Activated CD4-positive, alpha-beta memory T cell treated with anti-CD3 and anti-CD28 coated beads for 36 hours (primary cell): ENCODE results near the gene NLRC5. TPM values are rescaled to one million over a fixed set of nuclear protein-coding genes. Genes with fewer than 3 reads are reported as not detected.
A peak's percentile ranks its signal among the peaks of the same experiment; 100 is the strongest.

Experiments used
- CTCF ChIA-PET: fragments of 350-600 bp; sonication (Branson Sonifier 250); formaldehyde crosslinking; loops from one replicate; lab custom pipeline; 2021; ENCODE audit warnings: antibody characterized with exemption, inconsistent platforms; lab: Charles Lee
- POLR2A ChIA-PET: fragments of 350-600 bp; sonication (Branson Sonifier 250); formaldehyde crosslinking; loops from one replicate; lab custom pipeline; 2021; ENCODE audit warnings: antibody characterized with exemption; lab: Charles Lee
- DNase-seq: peaks from one replicate; pipeline ENCODE4 v3.0.0-alpha.2; 2020
- H3K27ac Mint-ChIP-seq: one replicate; pipeline ENCODE4 v1.8.0; 2021; ENCODE audit warnings: mixed read lengths
- H3K27me3 Mint-ChIP-seq: one replicate; pipeline ENCODE4 v1.8.0; 2021; ENCODE audit warnings: mixed read lengths
- H3K36me3 Mint-ChIP-seq: one replicate; pipeline ENCODE4 v1.8.0; 2021; ENCODE audit warnings: mixed read lengths
- H3K4me1 Mint-ChIP-seq: one replicate; pipeline ENCODE4 v1.8.0; 2021; ENCODE audit warnings: low read depth, mixed read lengths
- H3K4me3 Mint-ChIP-seq: one replicate; pipeline ENCODE4 v1.8.0; 2021; ENCODE audit warnings: mild to moderate bottlenecking, mixed read lengths
- H3K9me3 Mint-ChIP-seq: one replicate; pipeline ENCODE4 v1.8.0; 2021; ENCODE audit warnings: mixed read lengths
- intact Hi-C: fragments of 100-400 bp; cut with micrococcal nuclease; formaldehyde crosslinking; loops from one replicate; pipeline ENCODE4 v1.15.1; 2023
- total RNA-seq, 2 experiments: library from RNA; stranded (reverse); gene quantifications; one replicate each; pipeline ENCODE4 v1.2.3, GENCODE V29; 2021

The NLRC5 gene
- total RNA-seq, 2 experiments from 2014 or later = 151 to 167 TPM

DNA sequence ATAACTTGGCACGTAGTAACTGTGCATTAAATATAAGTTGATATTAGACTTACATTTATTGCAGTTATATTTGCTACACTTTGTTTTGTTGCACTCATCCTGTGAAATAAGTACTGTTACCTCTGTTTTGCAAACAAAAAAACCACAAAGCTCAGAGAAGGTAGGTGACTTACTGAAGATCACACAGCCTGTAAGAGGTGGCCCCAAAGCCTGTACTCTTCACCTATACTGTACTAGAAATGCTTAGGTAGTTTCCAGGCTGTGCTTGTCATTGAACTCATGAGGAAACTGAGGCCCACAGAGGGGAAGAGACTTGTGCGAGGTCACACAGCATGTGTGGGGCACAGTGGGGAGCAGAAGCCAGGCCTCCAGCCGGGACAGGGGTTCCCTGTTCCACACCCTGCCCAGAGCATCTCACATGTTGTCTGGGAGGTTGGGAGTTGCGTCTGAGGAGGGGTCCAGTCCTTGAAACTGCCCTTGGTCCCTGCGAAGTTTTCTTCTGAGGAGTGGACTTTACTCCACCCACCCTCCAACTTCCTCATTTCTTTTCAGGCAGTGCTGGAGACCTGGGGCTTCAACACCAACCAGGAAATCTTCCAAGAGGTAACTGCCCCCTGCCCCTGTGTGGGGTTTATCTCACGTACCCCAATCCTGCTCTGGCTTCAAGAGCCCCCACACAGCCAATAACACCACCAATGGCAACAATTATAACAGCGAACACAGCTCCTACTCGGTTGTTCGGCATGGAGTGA, 14.6 kb upstream of the NLRC5 start:
- no peak overlapping the region for H3K4me3 Mint-ChIP-seq
- peaks cover 26% of the 10 kb centered on the region for H3K4me1 Mint-ChIP-seq
- CTCF ChIA-PET = interaction anchor here (5.0 kb wide), 1 partner anchor 10 kb away, joined by 40 read pairs; no protein-coding TSS in a partner anchor
- DNase-seq = no peak
- no peaks in the 10 kb centered on the region for H3K27me3 Mint-ChIP-seq
- POLR2A ChIA-PET = interaction anchor here (1.2 kb wide), 1 partner anchor 14 kb away, joined by 3 read pairs; the partner anchor contains the start of gene NLRC5
- no peaks in the 10 kb centered on the region for H3K9me3 Mint-ChIP-seq
- intact Hi-C loops = no loop called here
- H3K36me3 Mint-ChIP-seq = no peaks in the 10 kb centered on the region
- no peak overlapping the region for H3K27ac Mint-ChIP-seq

DNA sequence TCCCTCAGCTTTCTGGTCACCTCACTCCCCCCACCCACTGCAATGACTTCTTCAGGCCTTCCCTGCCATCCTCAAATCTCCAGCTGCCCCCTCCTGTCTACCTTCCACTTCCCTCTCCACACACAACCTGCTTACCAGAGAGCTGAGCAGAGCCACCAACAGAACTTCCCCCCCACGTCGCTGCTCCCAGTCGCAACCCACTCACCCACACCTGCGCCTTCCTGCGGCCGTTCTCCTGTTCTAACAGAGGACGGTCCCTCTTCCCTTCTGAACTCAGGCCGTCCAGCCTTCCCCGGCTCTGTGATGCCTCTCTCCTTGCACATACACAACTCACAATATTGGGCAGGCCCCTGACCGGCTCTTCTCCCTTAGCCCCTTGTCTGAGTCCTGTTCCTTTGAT, 13.6 kb upstream of the NLRC5 start:
- no peaks in the 10 kb centered on the region for H3K9me3 Mint-ChIP-seq
- intact Hi-C loops = no loop called here
- no peak overlapping the region for H3K4me3 Mint-ChIP-seq
- no peak for DNase-seq
- peaks cover 3% of the 10 kb centered on the region for H3K36me3 Mint-ChIP-seq
- no peak overlapping the region for H3K27ac Mint-ChIP-seq
- CTCF ChIA-PET = interaction anchor here (1.1 to 5.0 kb wide), 2 partner anchors 11 to 29 kb away, joined by 3 to 40 read pairs; no protein-coding TSS in a partner anchor
- POLR2A ChIA-PET = interaction anchor here (1.0 kb wide), 1 partner anchor 24 kb away, joined by 3 read pairs; no protein-coding TSS in a partner anchor
- H3K27me3 Mint-ChIP-seq = no peaks in the 10 kb centered on the region
- peaks cover 23% of the 10 kb centered on the region for H3K4me1 Mint-ChIP-seq

DNA sequence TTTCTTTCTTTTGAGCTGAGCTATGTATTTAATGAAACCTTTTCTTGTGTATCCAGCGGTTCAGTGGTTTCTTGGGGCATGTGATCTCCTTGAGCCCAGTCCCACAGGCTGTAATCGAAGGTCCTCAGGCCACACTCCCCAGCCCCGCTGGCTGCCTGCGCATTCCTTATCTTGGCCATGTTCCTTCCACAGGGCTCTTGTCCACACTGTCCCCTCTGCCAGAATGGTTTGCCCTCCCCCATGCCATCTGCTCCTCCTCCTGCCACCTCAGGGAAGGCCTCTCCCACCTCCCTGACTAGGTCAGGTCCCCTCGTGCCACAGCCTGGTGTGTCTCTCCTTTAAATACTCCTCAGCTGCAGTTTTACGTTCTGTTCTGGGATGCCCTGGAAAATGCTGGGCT, 12.1 kb upstream of the NLRC5 start:
- Mint-ChIP-seq H3K27me3 (no peaks in the 10 kb centered on the region), H3K9me3 (no peaks in the 10 kb centered on the region), H3K27ac (no peak overlapping the region), H3K4me1 (peaks cover 24% of the 10 kb centered on the region), H3K4me3 (no peak overlapping the region), H3K36me3 (peaks cover 10% of the 10 kb centered on the region)
- intact Hi-C loops = no loop called here
- ChIA-PET POLR2A (no interaction called here), CTCF (interaction anchor here (5.0 kb wide), 1 partner anchor 12 kb away, joined by 40 read pairs; no protein-coding TSS in a partner anchor)
- DNase-seq = no peak

DNA sequence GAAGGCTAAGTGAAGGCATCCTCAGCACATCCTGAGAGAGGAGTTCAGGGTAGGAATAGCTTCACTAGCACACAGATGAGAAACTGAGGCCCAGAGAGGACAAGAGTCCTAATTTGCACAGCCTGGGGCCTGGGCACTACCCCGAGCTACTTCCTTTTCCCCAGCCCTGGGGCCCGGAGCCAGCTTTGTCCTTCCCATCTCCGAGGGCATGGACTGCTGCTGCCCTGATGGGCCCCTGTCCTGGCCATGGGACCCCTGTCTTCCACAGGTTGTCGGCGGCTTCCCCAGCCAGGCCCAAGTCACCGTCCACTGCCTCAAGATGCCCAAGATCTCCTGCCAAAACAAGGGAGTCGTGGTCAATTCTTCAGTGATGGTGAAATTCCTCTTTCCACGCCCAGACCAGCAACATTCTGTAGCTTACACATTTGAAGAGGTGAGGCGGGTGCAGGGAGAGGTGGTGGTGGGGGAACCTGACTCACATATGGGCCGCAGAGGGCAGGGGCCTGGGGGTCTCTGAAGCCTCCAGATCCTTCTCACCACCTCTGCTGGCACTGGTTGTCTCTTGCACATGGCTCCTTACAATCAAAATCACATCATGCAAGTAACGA, 11.4 kb upstream of the NLRC5 start:
- Mint-ChIP-seq H3K4me1 (peaks cover 30% of the 10 kb centered on the region), H3K4me3 (no peak overlapping the region), H3K9me3 (no peaks in the 10 kb centered on the region), H3K27ac (no peak overlapping the region), H3K36me3 (peaks cover 16% of the 10 kb centered on the region), H3K27me3 (no peaks in the 10 kb centered on the region)
- ChIA-PET CTCF (interaction anchor here (5.0 kb wide), 1 partner anchor 13 kb away, joined by 40 read pairs; no protein-coding TSS in a partner anchor), POLR2A (no interaction called here)
- DNase-seq = no peak
- intact Hi-C loops = no loop called here

- H3K27me3 Mint-ChIP-seq = no peaks in the 10 kb centered on the region
- H3K4me3 Mint-ChIP-seq = no peak overlapping the region
- H3K36me3 Mint-ChIP-seq = peaks cover 32% of the 10 kb centered on the region
- peaks cover 39% of the 10 kb centered on the region for H3K4me1 Mint-ChIP-seq
- CTCF ChIA-PET = interaction anchor here (1.2 kb wide), 1 partner anchor 16 kb away, joined by 7 read pairs; no protein-coding TSS in a partner anchor
- intact Hi-C loops = no loop called here
- no peaks in the 10 kb centered on the region for H3K9me3 Mint-ChIP-seq
- POLR2A ChIA-PET = no interaction called here
- H3K27ac Mint-ChIP-seq = no peak overlapping the region
- DNase-seq = no peak
Measured at GRCh38 chr16:56980201-56980535, 9.2 kb upstream of the NLRC5 start.

GRCh38 chr16:56980792-56981724, 8.3 kb upstream of the NLRC5 start:
- Mint-ChIP-seq H3K27me3 (no peaks in the 10 kb centered on the region), H3K27ac (no peak overlapping the region), H3K36me3 (peaks cover 32% of the 10 kb centered on the region), H3K9me3 (no peaks in the 10 kb centered on the region), H3K4me3 (no peak overlapping the region), H3K4me1 (peaks cover 42% of the 10 kb centered on the region)
- intact Hi-C loops = no loop called here
- DNase-seq = no peak
- CTCF ChIA-PET = interaction anchor here (0.9 to 8.6 kb wide), 3 partner anchors 16 to 65 kb away, joined by 4 to 91 read pairs (median 7); no protein-coding TSS in a partner anchor
- POLR2A ChIA-PET = no interaction called here

DNA sequence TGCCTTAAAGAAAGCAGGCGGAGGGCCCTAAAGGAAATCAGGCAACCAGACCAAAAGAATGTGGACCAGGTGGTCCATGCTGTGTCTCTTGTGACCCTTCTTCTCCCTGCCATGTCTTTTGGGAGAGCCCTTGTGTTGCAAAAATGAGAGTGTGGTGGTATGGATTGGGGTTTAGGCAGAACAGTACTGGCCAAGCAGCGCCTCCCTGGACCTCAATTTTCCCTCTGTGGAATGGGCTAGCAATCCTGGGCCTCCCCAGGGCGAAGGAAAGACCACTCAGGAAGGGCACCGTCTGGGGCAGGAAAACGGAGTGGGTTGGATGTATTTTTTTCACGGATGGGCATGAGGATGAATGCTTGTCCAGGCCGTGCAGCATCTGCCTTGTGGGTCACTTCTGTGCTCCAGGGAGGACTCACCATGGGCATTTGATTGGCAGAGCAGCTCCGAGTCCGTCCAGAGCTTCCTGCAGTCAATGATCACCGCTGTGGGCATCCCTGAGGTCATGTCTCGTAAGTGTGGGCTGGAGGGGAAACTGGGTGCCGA, 7.6 kb upstream of the NLRC5 start:
- intact Hi-C loops = no loop called here
- POLR2A ChIA-PET = no interaction called here
- H3K36me3 Mint-ChIP-seq = peaks cover 35% of the 10 kb centered on the region

DNA sequence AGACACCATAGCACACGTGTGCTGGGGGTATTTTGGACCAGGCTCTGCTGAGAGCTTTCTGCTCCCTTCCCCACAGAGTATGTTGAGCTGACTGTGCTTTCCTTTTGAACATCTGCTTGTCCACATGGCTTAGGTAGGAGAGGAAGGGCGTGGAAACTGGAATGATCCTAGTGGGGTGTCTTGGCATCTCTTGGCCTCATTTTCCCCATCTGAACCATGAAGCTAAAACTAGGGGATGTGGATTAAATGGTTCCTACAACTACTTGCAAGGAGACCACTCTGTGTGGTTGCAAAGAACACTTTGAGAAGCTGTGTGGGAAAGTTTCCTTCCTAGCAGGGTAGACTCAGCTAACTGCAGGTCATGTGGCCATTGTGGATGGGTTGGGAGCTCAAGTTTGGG, 6.7 kb upstream of the NLRC5 start:
- peaks cover 37% of the 10 kb centered on the region for H3K36me3 Mint-ChIP-seq
- H3K9me3 Mint-ChIP-seq = no peaks in the 10 kb centered on the region
- intact Hi-C loops = no loop called here
- H3K4me1 Mint-ChIP-seq = peaks cover 55% of the 10 kb centered on the region
- ChIA-PET CTCF (interaction anchor here (1.1 to 8.6 kb wide), 2 partner anchors 18 to 101 kb away, joined by 3 to 91 read pairs; no protein-coding TSS in a partner anchor), POLR2A (interaction anchor here (1.0 kb wide), 2 partner anchors 17 to 59 kb away, joined by 3 to 4 read pairs; no protein-coding TSS in a partner anchor)
- H3K4me3 Mint-ChIP-seq = no peak overlapping the region
- H3K27me3 Mint-ChIP-seq = no peaks in the 10 kb centered on the region
- peak overlapping the region; percentile 4 for H3K27ac Mint-ChIP-seq
- no peak for DNase-seq

More for the DNA sequence above, 7.6 kb upstream of the NLRC5 start:
- Mint-ChIP-seq H3K27me3 (no peaks in the 10 kb centered on the region), H3K27ac (no peak overlapping the region), H3K4me3 (no peak overlapping the region), H3K4me1 (peaks cover 47% of the 10 kb centered on the region), H3K9me3 (no peaks in the 10 kb centered on the region)
- no peak for DNase-seq
- CTCF ChIA-PET = interaction anchor here (0.9 to 8.6 kb wide), 3 partner anchors 17 to 102 kb away, joined by 3 to 91 read pairs (median 4); no protein-coding TSS in a partner anchor

DNA sequence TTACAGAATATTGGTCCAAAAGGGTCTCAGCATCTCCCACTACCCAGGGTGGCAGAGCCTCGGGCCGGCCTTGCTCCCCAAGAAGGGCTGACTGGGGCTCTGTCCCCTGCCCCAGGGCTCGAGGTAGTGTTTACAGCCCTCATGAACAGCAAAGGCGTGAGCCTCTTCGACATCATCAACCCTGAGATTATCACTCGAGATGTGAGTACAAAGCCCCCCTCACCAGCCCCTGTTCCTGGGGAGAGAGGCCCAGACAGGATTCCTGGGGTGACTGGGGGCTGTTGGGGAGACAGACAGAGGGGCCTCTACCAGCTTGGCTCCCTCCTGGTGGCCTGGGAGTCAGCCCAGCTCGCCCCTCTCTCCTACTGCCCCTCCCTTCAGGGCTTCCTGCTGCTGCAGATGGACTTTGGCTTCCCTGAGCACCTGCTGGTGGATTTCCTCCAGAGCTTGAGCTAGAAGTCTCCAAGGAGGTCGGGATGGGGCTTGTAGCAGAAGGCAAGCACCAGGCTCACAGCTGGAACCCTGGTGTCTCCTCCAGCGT, 6.1 kb upstream of the NLRC5 start:
- intact Hi-C loops = no loop called here
- no peak overlapping the region for H3K4me3 Mint-ChIP-seq
- ChIA-PET CTCF (interaction anchor here (1.1 to 8.6 kb wide), 2 partner anchors 18 to 101 kb away, joined by 3 to 91 read pairs; no protein-coding TSS in a partner anchor), POLR2A (interaction anchor here (1.0 kb wide), 2 partner anchors 17 to 59 kb away, joined by 3 to 4 read pairs; no protein-coding TSS in a partner anchor)
- no peaks in the 10 kb centered on the region for H3K27me3 Mint-ChIP-seq
- no peak for DNase-seq
- H3K4me1 Mint-ChIP-seq = peaks cover 61% of the 10 kb centered on the region
- H3K36me3 Mint-ChIP-seq = peaks cover 43% of the 10 kb centered on the region
- H3K27ac Mint-ChIP-seq = no peak overlapping the region
- no peaks in the 10 kb centered on the region for H3K9me3 Mint-ChIP-seq

DNA sequence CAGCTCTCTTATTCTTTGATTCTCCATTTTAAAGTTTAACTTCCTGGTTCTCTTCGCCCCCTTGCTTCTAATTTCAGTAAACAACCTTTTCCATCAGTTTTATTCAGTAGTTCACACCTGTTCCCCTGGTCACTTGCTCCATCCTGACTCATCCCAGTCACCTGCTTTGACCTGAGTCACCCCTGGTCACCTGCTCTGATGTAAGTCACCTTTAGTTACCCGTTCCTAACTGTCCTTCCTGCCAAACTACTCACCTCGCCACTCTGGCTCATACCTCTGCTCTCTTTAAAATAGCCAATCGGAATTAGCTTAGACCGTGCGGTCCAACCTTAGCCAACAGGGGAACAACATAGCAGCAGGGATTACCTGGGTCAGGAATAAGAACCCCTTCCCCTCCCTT, 4.7 kb upstream of the NLRC5 start:
- Mint-ChIP-seq H3K36me3 (peaks cover 50% of the 10 kb centered on the region), H3K4me1 (peaks cover 66% of the 10 kb centered on the region), H3K27ac (peak overlapping the region; percentile 99), H3K27me3 (no peaks in the 10 kb centered on the region), H3K9me3 (no peaks in the 10 kb centered on the region), H3K4me3 (no peak overlapping the region)
- intact Hi-C loops = no loop called here
- POLR2A ChIA-PET = no interaction called here
- peak; percentile 64 for DNase-seq
- CTCF ChIA-PET = interaction anchor here (1.0 to 8.6 kb wide), 3 partner anchors 20 to 115 kb away, joined by 3 to 91 read pairs (median 3); no protein-coding TSS in a partner anchor
